ENCODE results near the gene CAB39. TPM values are rescaled to one million over a fixed set of nuclear protein-coding genes. Genes with fewer than 3 reads are reported as not detected.

The CAB39 gene
- total and polyA plus RNA-seq, 2 donors (not counting 1 experiment from before 2014, with no cell fraction given): 21.7 to 75.7 TPM

- no peak for ATAC-seq (ENCODE audit: low read depth)
- no peak for DNase-seq
- H3K79me2 ChIP-seq (ENCODE audit: control insufficient read depth, insufficient read depth, low read length): no peaks in the 10 kb centered on the region
- H3K4me1 Mint-ChIP-seq: no peaks in the 10 kb centered on the region
- H3K27ac Mint-ChIP-seq: no peak overlapping the region
- ChIA-PET POLR2A (no interaction called here), CTCF (interaction anchor here (1.0 kb wide), 2 partner anchors 10 to 71 kb away, joined by 3 to 4 read pairs; no protein-coding TSS in a partner anchor)
- peaks cover 3% of the 10 kb centered on the region for H3K9me3 Mint-ChIP-seq (ENCODE audit: insufficient read depth)
- TF ChIP-seq CTCF (IDR thresholded peaks at IDR 0.05): no peak
- TF ChIP-seq EZH2 (IDR thresholded peaks at IDR 0.05; ENCODE audit: borderline replicate concordance, insufficient read depth, low read depth, low read length, poor library complexity, severe bottlenecking): no peak
- no peak overlapping the region for H3K4me2 ChIP-seq (replicated peaks; ENCODE audit: low read depth, low read length, poor library complexity, severe bottlenecking)
- peaks cover 0 to 13% (median 0%) of the 10 kb centered on the region in 3 donors for H3K9me3 ChIP-seq (ENCODE audit: control extremely low read depth in 1 of 3, control insufficient read depth in 2 of 3, insufficient read depth in 1 of 3, low read length in 2 of 3)
- WGBS (ENCODE audit: insufficient coverage): 91% methylated on average over 5 of the region's 6 CpGs
- H3K4me3 ChIP-seq (ENCODE audit: control extremely low read depth in 1 of 5, extremely low read depth in 1 of 5, insufficient read depth in 1 of 5, low read depth in 2 of 5, low read length in 4 of 5): no peak overlapping the region
- H3K9ac ChIP-seq (ENCODE audit: low read length): no peak overlapping the region
- peaks cover 26% of the 10 kb centered on the region for H3K27me3 Mint-ChIP-seq
- no peaks in the 10 kb centered on the region for H4K20me1 ChIP-seq (ENCODE audit: control insufficient read depth, insufficient read depth, low read length, poor library complexity, severe bottlenecking)
- H3K36me3 ChIP-seq (replicated peaks in 1 of 2; ENCODE audit: control extremely low read depth in 1 of 2, control insufficient read depth in 1 of 2, extremely low read depth in 1 of 2, insufficient read depth in 2 of 2, low read length in 1 of 2): no peaks in the 10 kb centered on the region
- H3K27ac ChIP-seq (ENCODE audit: low read length in 2 of 2): no peak overlapping the region
- no peak overlapping the region for H3K4me3 Mint-ChIP-seq
- H3K4me1 ChIP-seq (ENCODE audit: control insufficient read depth in 2 of 2, insufficient read depth in 2 of 2, low read length in 2 of 2): no peaks in the 10 kb centered on the region
- no peak overlapping the region for H2AFZ ChIP-seq (ENCODE audit: insufficient read depth, low read depth, low read length, poor library complexity, severe bottlenecking)
- H3K27me3 ChIP-seq (replicated peaks in 1 of 4; ENCODE audit: control extremely low read depth in 1 of 4, control insufficient read depth in 3 of 4, insufficient read depth in 4 of 4, low read length in 3 of 4): peaks cover 0 to 2% (median 0%) of the 10 kb centered on the region in 4 experiments
- intact Hi-C loops (cut with micrococcal nuclease): no loop called here
These were observed 129.8 kb downstream of the CAB39 start for GRCh38 chr2:230842473-230842872.

- CTCF ChIA-PET: interaction anchor here (1.0 kb wide), 1 partner anchor 9 kb away, joined by 3 read pairs; no protein-coding TSS in a partner anchor
- 75% methylated on average over 2 of the region's 4 CpGs for WGBS (ENCODE audit: insufficient coverage)
These were observed 130.5 kb downstream of the CAB39 start for GRCh38 chr2:230843132-230843531.

More at GRCh38 chr2:230843132-230843531, 130.5 kb downstream of the CAB39 start:
- no peak overlapping the region for H3K4me2 ChIP-seq (replicated peaks; ENCODE audit: low read depth, low read length, poor library complexity, severe bottlenecking)
- H3K27ac Mint-ChIP-seq: no peak overlapping the region
- no peak overlapping the region for H3K9ac ChIP-seq (ENCODE audit: low read length)
- POLR2A ChIA-PET: no interaction called here
- no peak overlapping the region for H2AFZ ChIP-seq (ENCODE audit: insufficient read depth, low read depth, low read length, poor library complexity, severe bottlenecking)
- peaks cover 3 to 6% of the 10 kb centered on the region in 2 donors for H3K4me1 ChIP-seq (ENCODE audit: control insufficient read depth in 2 of 2, insufficient read depth in 2 of 2, low read length in 2 of 2)
- intact Hi-C loops (cut with micrococcal nuclease): no loop called here
- peaks cover 0 to 2% (median 0%) of the 10 kb centered on the region in 4 experiments for H3K27me3 ChIP-seq (replicated peaks in 1 of 4; ENCODE audit: control extremely low read depth in 1 of 4, control insufficient read depth in 3 of 4, insufficient read depth in 4 of 4, low read length in 3 of 4)
- ATAC-seq (ENCODE audit: low read depth): no peak
- H3K4me3 ChIP-seq (ENCODE audit: control extremely low read depth in 1 of 5, extremely low read depth in 1 of 5, insufficient read depth in 1 of 5, low read depth in 2 of 5, low read length in 4 of 5): no peak overlapping the region
- peaks cover 2% of the 10 kb centered on the region for H3K4me1 Mint-ChIP-seq
- H3K27ac ChIP-seq (ENCODE audit: low read length in 2 of 2): no peak overlapping the region
- no peaks in the 10 kb centered on the region for H3K36me3 ChIP-seq (replicated peaks in 1 of 2; ENCODE audit: control extremely low read depth in 1 of 2, control insufficient read depth in 1 of 2, extremely low read depth in 1 of 2, insufficient read depth in 2 of 2, low read length in 1 of 2)
- no peak overlapping the region for H3K4me3 Mint-ChIP-seq
- no peak for DNase-seq
- no peaks in the 10 kb centered on the region for H3K79me2 ChIP-seq (ENCODE audit: control insufficient read depth, insufficient read depth, low read length)
- TF ChIP-seq EZH2 (IDR thresholded peaks at IDR 0.05; ENCODE audit: borderline replicate concordance, insufficient read depth, low read depth, low read length, poor library complexity, severe bottlenecking) (no peak), CTCF (IDR thresholded peaks at IDR 0.05) (no peak)
- H3K9me3 Mint-ChIP-seq (ENCODE audit: insufficient read depth): peaks cover 3% of the 10 kb centered on the region
- H4K20me1 ChIP-seq (ENCODE audit: control insufficient read depth, insufficient read depth, low read length, poor library complexity, severe bottlenecking): no peaks in the 10 kb centered on the region
- H3K27me3 Mint-ChIP-seq: peaks cover 29% of the 10 kb centered on the region
- peaks cover 0 to 9% (median 0%) of the 10 kb centered on the region in 3 donors for H3K9me3 ChIP-seq (ENCODE audit: control extremely low read depth in 1 of 3, control insufficient read depth in 2 of 3, insufficient read depth in 1 of 3, low read length in 2 of 3)

Data from B cell (primary cell).